Keratinocyte (primary cell): Measurements from ENCODE around the gene SFXN3. TPM values are rescaled to one million over a fixed set of nuclear protein-coding genes. Genes with fewer than 3 reads are reported as not detected.

Experiments used
- DNase-seq: peaks from one replicate; pipeline ENCODE4 v3.0.0-alpha.2; 2011; ENCODE audit warnings: low read depth, missing footprints, low spot score
- FAIRE-seq: peaks from 2 replicates; lab custom pipeline; 2011; peaks lifted over from hg19 to GRCh38; lab: Jason Lieb, UNC
- H2AFZ ChIP-seq: 2 replicates; pipeline ENCODE4 v1.6.0; 2012; ENCODE audit warnings: low read length, control low read depth, inconsistent platforms; ENCODE audit not compliant: control insufficient read depth
- H3K27ac ChIP-seq: 2 replicates; pipeline ENCODE4 v1.5.1; 2011; ENCODE audit warnings: low read length; ENCODE audit not compliant: control insufficient read depth, insufficient read depth
- H3K27me3 ChIP-seq: 3 replicates; pipeline ENCODE4 v1.6.0; 2011; ENCODE audit warnings: low read length; ENCODE audit not compliant: control insufficient read depth, insufficient read depth; ENCODE audit errors: extremely low read depth
- H3K36me3 ChIP-seq, 2 experiments: 2 replicates in 1 of 2; 3 replicates in 1 of 2; pipeline ENCODE4 v1.5.1; 2011; ENCODE audit warnings: low read length in 2 of 2, mild to moderate bottlenecking in 1 of 2; ENCODE audit not compliant: control insufficient read depth in 2 of 2, insufficient read depth in 2 of 2; ENCODE audit errors: extremely low read depth in 1 of 2
- H3K4me1 ChIP-seq: 3 replicates; pipeline ENCODE4 v1.5.1; 2011; ENCODE audit warnings: low read length; ENCODE audit not compliant: control insufficient read depth, insufficient read depth; ENCODE audit errors: extremely low read depth
- H3K4me2 ChIP-seq: 3 replicates; pipeline ENCODE4 v1.6.0; 2011; ENCODE audit warnings: low read depth, low read length; ENCODE audit not compliant: control insufficient read depth, insufficient read depth; ENCODE audit errors: extremely low read depth
- H3K4me3 ChIP-seq, 3 experiments: fragments of 200-600 bp in 1 of 3; sonication (generic) in 1 of 3; 2 replicates in 2 of 3; 3 replicates in 1 of 3; pipeline ENCODE4 v1.5.1; 2011 to 2016; ENCODE audit warnings: low read length in 3 of 3, mild to moderate bottlenecking in 3 of 3, control low read depth in 2 of 3, inconsistent platforms in 1 of 3, low read depth in 1 of 3, mixed read lengths in 1 of 3, mixed run types in 1 of 3, moderate library complexity in 1 of 3; ENCODE audit not compliant: control insufficient read depth in 2 of 3, insufficient read depth in 2 of 3; ENCODE audit errors: extremely low read depth in 1 of 3
- H3K79me2 ChIP-seq: 2 replicates; pipeline ENCODE4 v1.6.0; 2012; ENCODE audit warnings: low read length; ENCODE audit not compliant: control insufficient read depth, insufficient read depth
- H3K9ac ChIP-seq: 3 replicates; pipeline ENCODE4 v1.6.0; 2011; ENCODE audit warnings: low read length; ENCODE audit not compliant: control insufficient read depth, insufficient read depth; ENCODE audit errors: extremely low read depth
- H3K9me1 ChIP-seq: 3 replicates; pipeline ENCODE4 v1.6.0; 2011; ENCODE audit warnings: low read length; ENCODE audit not compliant: control insufficient read depth, insufficient read depth; ENCODE audit errors: extremely low read depth
- H3K9me3 ChIP-seq: 2 replicates; pipeline ENCODE4 v1.5.1; 2012; ENCODE audit warnings: low read depth, low read length; ENCODE audit not compliant: control insufficient read depth
- H4K20me1 ChIP-seq: 3 replicates; pipeline ENCODE4 v1.6.0; 2011; ENCODE audit warnings: low read length; ENCODE audit not compliant: control insufficient read depth, insufficient read depth; ENCODE audit errors: extremely low read depth
- CTCF ChIP-seq, 3 experiments: IDR thresholded peaks in 1 of 3; conservative IDR thresholded peaks in 1 of 3; optimal IDR thresholded peaks in 1 of 3; 2 replicates in 2 of 3; 3 replicates in 1 of 3; pipeline versions ENCODE3 to v1.5.1; 2011; ENCODE audit warnings: low read length in 3 of 3, mild to moderate bottlenecking in 3 of 3, moderate library complexity in 2 of 3, control low read depth in 1 of 3, inconsistent platforms in 1 of 3; ENCODE audit not compliant: insufficient read depth in 2 of 3; ENCODE audit errors: extremely low read depth in 1 of 3
- EZH2 ChIP-seq: IDR thresholded peaks from one replicate; pipeline ENCODE4 v1.6.1; 2012; ENCODE audit warnings: inconsistent platforms, mild to moderate bottlenecking, low read length, moderate library complexity
- dilution Hi-C: fragments of 300-500 bp; cut with MboI; formaldehyde crosslinking; loops from one replicate; pipeline ENCODE4 v1.7.0; 2020; ENCODE audit warnings: low sequenced_read_pairs; ENCODE audit not compliant: extremely low pct_ligation_motif_present
- polyA plus RNA-seq, 5 experiments: library from polyadenylated mRNA; depleted of rRNA in 3 of 5; stranded (reverse) in 3 of 5; stranded (forward) in 1 of 5; unstranded in 1 of 5; fragments of >200 nt; gene quantifications; 1 replicate in 1 of 5; 2 replicates in 3 of 5; 3 replicates in 1 of 5; pipeline versions ENCODE4 v1.2.1 to v1.2.3, GENCODE V29; 2011 to 2012; ENCODE audit warnings: missing spikeins in 2 of 5, low read depth in 1 of 5, low replicate concordance in 1 of 5

The SFXN3 gene
- polyA plus RNA-seq, 1 donor (not counting 4 experiments of a cell fraction or from before 2014, with no cell fraction given): 77.0 TPM

- dilution Hi-C loops: no loop called here
- Histone ChIP-seq H3K9me3 (no peaks in the 10 kb centered on the region), H3K9me1 (no peaks in the 10 kb centered on the region), H3K27me3 (no peaks in the 10 kb centered on the region), H3K4me3 (peak within 1 kb of the TSS; percentile 82 to 90 (median 87)), H2AFZ (peak within 1 kb of the TSS; percentile 76), H3K9ac (peak within 1 kb of the TSS; percentile 93), H3K27ac (peak within 1 kb of the TSS; percentile 85), H3K79me2 (peaks cover 26% of the 10 kb centered on the region), H4K20me1 (no peaks in the 10 kb centered on the region), H3K36me3 (peaks cover 5 to 11% of the 10 kb centered on the region in 2 experiments), H3K4me1 (peaks cover 17% of the 10 kb centered on the region), H3K4me2 (peak within 1 kb of the TSS; percentile 94)
- TF ChIP-seq CTCF (optimal IDR thresholded peaks at IDR 0.05 in 1 of 3, IDR thresholded peaks at IDR 0.05 in 1 of 3, conservative IDR thresholded peaks at IDR 0.05 in 1 of 3; ENCODE audit: extremely low read depth in 1 of 3, insufficient read depth in 2 of 3, low read length in 3 of 3) (no peak), EZH2 (no peak)
- FAIRE-seq: no peak
- DNase-seq: no peak
Measured at GRCh38 chr10:100999742-101000126, 31.3 kb upstream of the SFXN3 start, which contains the start of gene LZTS2. Gene LZTS2 (plus strand): TSS chr10:100999808. CDS start chr10:101002539, 2,731 bp downstream.

- Histone ChIP-seq H3K79me2 (peaks cover 26% of the 10 kb centered on the region), H4K20me1 (no peaks in the 10 kb centered on the region)
- FAIRE-seq: no peak
Measured at GRCh38 chr10:101000127-101000914, 30.7 kb upstream of the SFXN3 start.

More at GRCh38 chr10:101000127-101000914, 30.7 kb upstream of the SFXN3 start:
- Histone ChIP-seq H3K9me3 (no peaks in the 10 kb centered on the region), H3K36me3 (peaks cover 4 to 15% of the 10 kb centered on the region in 2 experiments), H3K4me2 (peak overlapping the region; percentile 94), H3K9me1 (no peaks in the 10 kb centered on the region), H3K4me1 (peaks cover 17% of the 10 kb centered on the region), H3K27me3 (no peaks in the 10 kb centered on the region), H2AFZ (peak overlapping the region; percentile 76), H3K27ac (peak overlapping the region; percentile 85), H3K9ac (peak overlapping the region; percentile 93), H3K4me3 (peak overlapping the region; percentile 82 to 90 (median 87))
- DNase-seq: no peak
- TF ChIP-seq EZH2 (no peak), CTCF (optimal IDR thresholded peaks at IDR 0.05 in 1 of 3, IDR thresholded peaks at IDR 0.05 in 1 of 3, conservative IDR thresholded peaks at IDR 0.05 in 1 of 3; ENCODE audit: extremely low read depth in 1 of 3, insufficient read depth in 2 of 3, low read length in 3 of 3) (no peak)
- dilution Hi-C loops: no loop called here
